ENCODE data around the gene RITA1. TPM values are rescaled to one million over a fixed set of nuclear protein-coding genes. Genes with fewer than 3 reads are reported as not detected.

The RITA1 gene
- total RNA-seq, 4 donors from 2014 or later, result 12.3 to 21.4 (median 16.2) TPM

DNA sequence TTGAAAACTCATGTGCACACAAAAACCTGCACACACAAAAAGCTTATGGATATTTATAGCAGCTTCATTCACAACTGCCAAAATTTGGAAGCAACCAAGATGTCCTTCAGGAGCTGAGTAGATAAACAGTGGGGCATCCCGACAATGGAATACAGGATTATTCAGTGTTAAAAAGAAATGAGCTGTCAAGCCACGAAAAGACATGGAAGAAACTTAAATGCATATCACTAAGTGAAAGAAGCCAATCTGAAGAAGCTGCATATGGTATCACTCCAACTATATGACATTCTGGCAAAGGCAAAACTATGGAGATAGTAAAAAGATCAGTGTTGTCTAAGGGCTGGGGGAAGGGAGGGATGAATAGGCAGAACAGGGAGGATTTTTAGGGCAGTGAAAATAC lies 30.5 kb downstream of the RITA1 start:
- H3K4me1 ChIP-seq, result peaks cover 10 to 23% (median 17%) of the 10 kb centered on the region in 4 donors
- no peak overlapping the region for H3K4me3 ChIP-seq
- H3K36me3 ChIP-seq, result no peaks in the 10 kb centered on the region
- TF ChIP-seq POLR2A (IDR thresholded peaks at IDR 0.05; ENCODE audit: low read depth) (no peak), EP300 (IDR thresholded peaks at IDR 0.05) (no peak), CTCF (IDR thresholded peaks at IDR 0.05) (no peak), POLR2AphosphoS5 (IDR thresholded peaks at IDR 0.05) (no peak)
- WGBS, result 78% methylated on average over 2 of the region's 2 CpGs
- no peaks in the 10 kb centered on the region for H3K9me3 ChIP-seq
- H3K27ac ChIP-seq (replicated peaks in 1 of 4), result no peak overlapping the region
- intact Hi-C loops (cut with DNase I), result no loop called here
- H3K27me3 ChIP-seq, result no peaks in the 10 kb centered on the region
- DNase-seq (ENCODE audit: extremely low spot score), result no peak

DNA sequence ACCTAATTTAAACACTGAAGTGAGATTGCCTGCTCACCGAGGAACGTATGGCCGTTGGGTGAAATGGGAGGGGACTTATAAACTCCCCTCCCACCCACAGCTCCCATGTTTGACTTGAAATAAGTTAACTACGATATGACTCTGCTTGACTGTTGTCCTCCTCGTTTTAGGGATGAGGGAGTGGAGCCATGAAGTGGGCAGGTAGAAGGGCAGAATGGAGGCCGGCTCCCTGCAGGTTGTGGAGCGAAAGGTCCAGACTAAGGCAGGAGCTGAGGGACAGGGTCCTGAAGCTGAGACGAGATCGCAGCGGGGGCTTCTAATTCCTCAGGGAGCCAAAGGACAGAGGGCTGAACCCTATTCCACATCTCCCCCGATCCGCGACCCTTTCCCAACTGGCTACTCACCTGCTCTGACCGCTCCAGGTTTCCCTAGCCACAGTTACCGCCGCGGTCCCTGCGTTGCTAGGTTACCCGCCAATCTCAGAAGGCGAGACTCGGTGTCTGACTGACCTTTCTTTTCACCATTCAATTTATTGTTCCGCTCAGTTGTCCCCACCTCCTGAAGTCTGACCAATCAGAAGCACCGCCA lies 35.2 kb downstream of the RITA1 start:
- 0% methylated on average over 23 of the region's 23 CpGs for WGBS
- Histone ChIP-seq H3K36me3 (no peaks in the 10 kb centered on the region), H3K4me3 (peak overlapping the region; percentile 59 to 86 (median 70)), H3K4me1 (peaks cover 34 to 53% (median 38%) of the 10 kb centered on the region in 4 donors), H3K27me3 (no peaks in the 10 kb centered on the region), H3K9me3 (no peaks in the 10 kb centered on the region), H3K27ac (replicated peaks in 1 of 4) (peak overlapping the region in 3 of 4 donors; percentile 32 to 67 (median 52))
- intact Hi-C loops (cut with DNase I), result loop anchor here (2.0 kb wide), 1 partner anchor 34 kb away; no protein-coding TSS in a partner anchor
- TF ChIP-seq CTCF (IDR thresholded peaks at IDR 0.05) (no peak), POLR2AphosphoS5 (IDR thresholded peaks at IDR 0.05) (no peak), POLR2A (IDR thresholded peaks at IDR 0.05; ENCODE audit: low read depth) (no peak), EP300 (IDR thresholded peaks at IDR 0.05) (no peak)
- DNase-seq (ENCODE audit: extremely low spot score), result no peak

GRCh38 chr12:113221181-113221996 lies 35.9 kb downstream of the RITA1 start, which contains the start of gene TPCN1:
TSS of gene TPCN1 (plus strand) at chr12:113221464. CDS start at chr12:113226853, 5,389 bp downstream.
- WGBS, result under 1% methylated on average over 20 of the region's 68 CpGs
- intact Hi-C loops (cut with DNase I), result loop anchor here (2.0 kb wide), 1 partner anchor 35 kb away; no protein-coding TSS in a partner anchor
- Histone ChIP-seq H3K4me1 (peaks cover 29 to 53% (median 38%) of the 10 kb centered on the region in 4 donors), H3K27ac (replicated peaks in 1 of 4) (peak within 1 kb of the TSS; percentile 88 to 92 (median 90)), H3K9me3 (no peaks in the 10 kb centered on the region), H3K27me3 (no peaks in the 10 kb centered on the region), H3K4me3 (peak within 1 kb of the TSS; percentile 71 to 86 (median 79)), H3K36me3 (no peaks in the 10 kb centered on the region)
- TF ChIP-seq EP300 (IDR thresholded peaks at IDR 0.05) (no peak), CTCF (IDR thresholded peaks at IDR 0.05) (peak in 1 of 3 experiments; percentile 17), POLR2AphosphoS5 (IDR thresholded peaks at IDR 0.05) (peak; percentile 93 to 97), POLR2A (IDR thresholded peaks at IDR 0.05; ENCODE audit: low read depth) (peak; percentile 98)
- peak; percentile 100 for DNase-seq (ENCODE audit: extremely low spot score)

- H3K4me1 ChIP-seq, result peaks cover 35 to 49% (median 43%) of the 10 kb centered on the region in 4 donors
Measured at GRCh38 chr12:113221997-113222729, 36.6 kb downstream of the RITA1 start.

More at GRCh38 chr12:113221997-113222729, 36.6 kb downstream of the RITA1 start:
- peak overlapping the region; percentile 88 to 92 (median 90) for H3K27ac ChIP-seq (replicated peaks in 1 of 4)
- intact Hi-C loops (cut with DNase I), result loop anchor here (2.0 kb wide), 1 partner anchor 35 kb away; no protein-coding TSS in a partner anchor
- DNase-seq (ENCODE audit: extremely low spot score), result no peak
- TF ChIP-seq CTCF (IDR thresholded peaks at IDR 0.05), result no peak
- no peak for TF ChIP-seq POLR2A (IDR thresholded peaks at IDR 0.05; ENCODE audit: low read depth)
- TF ChIP-seq POLR2AphosphoS5 (IDR thresholded peaks at IDR 0.05), result no peak
- TF ChIP-seq EP300 (IDR thresholded peaks at IDR 0.05), result no peak
- no peaks in the 10 kb centered on the region for H3K27me3 ChIP-seq
- 21% methylated on average over 8 of the region's 12 CpGs for whole genome bisulfite sequencing
- peaks cover 0 to 7% (median 3%) of the 10 kb centered on the region in 4 donors for H3K36me3 ChIP-seq
- no peaks in the 10 kb centered on the region for H3K9me3 ChIP-seq
- H3K4me3 ChIP-seq, result peak overlapping the region; percentile 71 to 86 (median 79)

All from esophagus muscularis mucosa (tissue), 4 donors.